ENCODE data around the gene GARIN5A. TPM values are rescaled to one million over a fixed set of nuclear protein-coding genes. Genes with fewer than 3 reads are reported as not detected.

Gene GARIN5A
- total and polyA plus RNA-seq, 2 experiments from 2014 or later = 13.3 to 25.0 TPM

GRCh38 chr19:50497022-50497405 is 20.4 kb upstream of the GARIN5A start:
- no peak overlapping the region; the same call in 1 of the 2 replicates for H3K4me2 ChIP-seq
- H3K79me2 ChIP-seq (replicated peaks; ENCODE audit: insufficient read depth) = no peaks in the 10 kb centered on the region
- Mint-ChIP-seq H3K27ac (no peak overlapping the region), H3K4me1 (no peaks in the 10 kb centered on the region), H3K9me3 (peaks cover 58% of the 10 kb centered on the region), H3K36me3 (ENCODE audit: low read depth) (peaks cover 31% of the 10 kb centered on the region), H3K4me3 (no peak overlapping the region), H3K27me3 (ENCODE audit: insufficient read depth, low read depth, poor library complexity) (peaks cover 10% of the 10 kb centered on the region)
- no peak overlapping the region for H3K4me3 ChIP-seq
- H3K27ac ChIP-seq (ENCODE audit: low read depth) = no peak overlapping the region
- no peaks in the 10 kb centered on the region for H3K36me3 ChIP-seq (ENCODE audit: insufficient read depth)
- no peak overlapping the region for H2AFZ ChIP-seq
- TF ChIP-seq, protein P1, sequence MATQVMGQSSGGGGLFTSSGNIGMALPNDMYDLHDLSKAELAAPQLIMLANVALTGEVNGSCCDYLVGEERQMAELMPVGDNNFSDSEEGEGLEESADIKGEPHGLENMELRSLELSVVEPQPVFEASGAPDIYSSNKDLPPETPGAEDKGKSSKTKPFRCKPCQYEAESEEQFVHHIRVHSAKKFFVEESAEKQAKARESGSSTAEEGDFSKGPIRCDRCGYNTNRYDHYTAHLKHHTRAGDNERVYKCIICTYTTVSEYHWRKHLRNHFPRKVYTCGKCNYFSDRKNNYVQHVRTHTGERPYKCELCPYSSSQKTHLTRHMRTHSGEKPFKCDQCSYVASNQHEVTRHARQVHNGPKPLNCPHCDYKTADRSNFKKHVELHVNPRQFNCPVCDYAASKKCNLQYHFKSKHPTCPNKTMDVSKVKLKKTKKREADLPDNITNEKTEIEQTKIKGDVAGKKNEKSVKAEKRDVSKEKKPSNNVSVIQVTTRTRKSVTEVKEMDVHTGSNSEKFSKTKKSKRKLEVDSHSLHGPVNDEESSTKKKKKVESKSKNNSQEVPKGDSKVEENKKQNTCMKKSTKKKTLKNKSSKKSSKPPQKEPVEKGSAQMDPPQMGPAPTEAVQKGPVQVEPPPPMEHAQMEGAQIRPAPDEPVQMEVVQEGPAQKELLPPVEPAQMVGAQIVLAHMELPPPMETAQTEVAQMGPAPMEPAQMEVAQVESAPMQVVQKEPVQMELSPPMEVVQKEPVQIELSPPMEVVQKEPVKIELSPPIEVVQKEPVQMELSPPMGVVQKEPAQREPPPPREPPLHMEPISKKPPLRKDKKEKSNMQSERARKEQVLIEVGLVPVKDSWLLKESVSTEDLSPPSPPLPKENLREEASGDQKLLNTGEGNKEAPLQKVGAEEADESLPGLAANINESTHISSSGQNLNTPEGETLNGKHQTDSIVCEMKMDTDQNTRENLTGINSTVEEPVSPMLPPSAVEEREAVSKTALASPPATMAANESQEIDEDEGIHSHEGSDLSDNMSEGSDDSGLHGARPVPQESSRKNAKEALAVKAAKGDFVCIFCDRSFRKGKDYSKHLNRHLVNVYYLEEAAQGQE (IDR thresholded peaks at IDR 0.05; ENCODE audit: unreplicated experiment) = no peak
- no peak for TF ChIP-seq EZH2phosphoT487 (IDR thresholded peaks at IDR 0.05; ENCODE audit: unreplicated experiment)
- TF ChIP-seq EZH2 (IDR thresholded peaks at IDR 0.05; ENCODE audit: low read depth, unreplicated experiment) = no peak
- no peak for TF ChIP-seq ZNF462 (CRISPR knock-in tag; IDR thresholded peaks at IDR 0.05)
- TF ChIP-seq CTCF (conservative IDR thresholded peaks at IDR 0.05; ENCODE audit: low read depth in 2 of 2) = no peak
- TF ChIP-seq POLR2AphosphoS5 (IDR thresholded peaks at IDR 0.05; ENCODE audit: low read depth) = no peak
- no peak for TF ChIP-seq STAT1 (IDR thresholded peaks at IDR 0.05; ENCODE audit: unreplicated experiment)
- TF ChIP-seq NANOG (IDR thresholded peaks at IDR 0.05; ENCODE audit: borderline replicate concordance) = no peak
- TF ChIP-seq ZNF114 (CRISPR knock-in tag; IDR thresholded peaks at IDR 0.05) = no peak
- TF ChIP-seq JUNB (IDR thresholded peaks at IDR 0.05; ENCODE audit: unreplicated experiment) = no peak
- no peak for TF ChIP-seq ZNF331 (CRISPR knock-in tag; IDR thresholded peaks at IDR 0.05; ENCODE audit: low read depth)
- TF ChIP-seq, protein P2, sequence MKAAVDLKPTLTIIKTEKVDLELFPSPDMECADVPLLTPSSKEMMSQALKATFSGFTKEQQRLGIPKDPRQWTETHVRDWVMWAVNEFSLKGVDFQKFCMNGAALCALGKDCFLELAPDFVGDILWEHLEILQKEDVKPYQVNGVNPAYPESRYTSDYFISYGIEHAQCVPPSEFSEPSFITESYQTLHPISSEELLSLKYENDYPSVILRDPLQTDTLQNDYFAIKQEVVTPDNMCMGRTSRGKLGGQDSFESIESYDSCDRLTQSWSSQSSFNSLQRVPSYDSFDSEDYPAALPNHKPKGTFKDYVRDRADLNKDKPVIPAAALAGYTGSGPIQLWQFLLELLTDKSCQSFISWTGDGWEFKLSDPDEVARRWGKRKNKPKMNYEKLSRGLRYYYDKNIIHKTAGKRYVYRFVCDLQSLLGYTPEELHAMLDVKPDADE (IDR thresholded peaks at IDR 0.05) = no peak
- TF ChIP-seq CREB1 (CRISPR knock-in tag; IDR thresholded peaks at IDR 0.05; ENCODE audit: low read depth) = no peak
- no peaks in the 10 kb centered on the region for H3K9me2 ChIP-seq (ENCODE audit: insufficient read depth)
- no peak for DNase-seq (ENCODE audit: low spot score)
- no peaks in the 10 kb centered on the region for H4K20me1 ChIP-seq (replicated peaks; ENCODE audit: insufficient read depth)
- no peak for ATAC-seq
- H3K27me3 ChIP-seq (ENCODE audit: insufficient read depth) = peaks cover 85% of the 10 kb centered on the region
- H3K4me1 ChIP-seq (ENCODE audit: insufficient read depth) = peaks cover 7% of the 10 kb centered on the region; the same call in 1 of the 2 replicates
- no peaks in the 10 kb centered on the region for H3F3A ChIP-seq (replicated peaks; ENCODE audit: low read depth)
